ENCODE measurements around the gene SYNE3.

SYNE3 gene, protein sequence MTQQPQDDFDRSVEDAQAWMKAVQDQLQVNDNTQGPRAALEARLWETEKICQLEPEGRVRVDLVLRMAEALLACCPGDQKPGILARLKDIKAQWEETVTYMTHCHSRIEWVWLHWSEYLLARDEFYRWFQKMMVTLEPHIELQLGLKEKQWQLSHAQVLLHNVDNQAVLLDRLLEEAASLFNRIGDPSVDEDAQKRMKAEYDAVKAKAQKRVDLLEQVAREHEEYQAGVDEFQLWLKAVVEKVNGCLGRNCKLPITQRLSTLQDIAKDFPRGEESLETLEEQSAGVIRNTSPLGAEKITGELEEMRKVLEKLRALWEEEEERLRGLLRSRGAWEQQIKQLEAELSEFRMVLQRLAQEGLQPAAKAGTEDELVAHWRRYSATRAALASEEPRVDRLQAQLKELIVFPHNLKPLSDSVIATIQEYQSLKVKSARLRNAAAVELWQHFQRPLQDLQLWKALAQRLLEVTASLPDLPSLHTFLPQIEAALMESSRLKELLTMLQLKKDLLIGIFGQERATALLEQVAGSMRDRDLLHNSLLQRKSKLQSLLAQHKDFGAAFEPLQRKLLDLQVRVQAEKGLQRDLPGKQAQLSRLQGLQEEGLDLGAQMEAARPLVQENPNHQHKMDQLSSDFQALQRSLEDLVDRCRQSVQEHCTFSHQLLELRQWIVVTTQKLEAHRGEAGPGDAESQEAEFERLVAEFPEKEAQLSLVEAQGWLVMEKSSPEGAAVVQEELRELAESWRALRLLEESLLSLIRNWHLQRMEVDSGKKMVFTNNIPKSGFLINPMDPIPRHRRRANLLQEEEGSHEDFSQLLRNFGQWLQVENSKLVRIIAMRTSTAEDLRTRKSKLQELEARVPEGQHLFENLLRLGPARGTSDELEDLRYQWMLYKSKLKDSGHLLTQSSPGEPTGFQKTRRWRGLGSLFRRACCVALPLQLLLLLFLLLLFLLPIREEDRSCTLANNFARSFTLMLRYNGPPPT

DNA sequence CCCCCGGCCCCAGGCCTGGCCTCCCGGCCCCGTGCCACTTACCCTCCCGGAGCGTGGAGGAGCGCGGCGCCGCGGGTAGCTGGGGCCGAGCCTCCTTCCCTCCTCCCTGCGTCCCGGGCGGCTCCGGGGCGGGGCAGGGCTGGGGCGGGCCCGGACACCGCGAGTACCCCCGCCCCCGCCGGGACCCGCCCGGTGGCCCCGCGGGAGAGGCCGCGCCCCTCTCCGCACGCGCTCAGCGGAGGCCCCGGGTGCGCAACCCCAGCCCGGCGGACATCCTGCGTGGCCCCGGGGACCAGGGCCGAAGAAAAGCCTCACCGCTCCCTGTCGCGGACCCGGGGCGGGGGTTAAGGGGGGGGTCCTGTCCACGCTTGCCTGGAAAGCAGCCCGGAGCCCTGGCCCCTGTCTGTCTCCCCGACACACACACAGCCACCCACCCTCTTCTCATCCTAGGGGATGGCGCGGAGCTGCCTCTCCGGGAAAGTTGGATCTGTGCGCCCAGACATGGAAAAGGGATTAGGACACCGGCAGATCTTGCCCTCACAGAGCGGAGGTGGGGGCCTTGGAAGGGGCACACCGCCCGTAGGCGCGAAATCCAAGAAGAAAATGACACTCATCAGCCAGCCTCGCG, at the start of gene SYNE3:
TSS of gene SYNE3 (minus strand) at position 97 of the 628 bp plus-strand sequence. CDS start 40,829 bp downstream, outside the sequence.
- peak in 7 of 56 donors; percentile 21 to 77 (median 53) for DNase-seq

DNA sequence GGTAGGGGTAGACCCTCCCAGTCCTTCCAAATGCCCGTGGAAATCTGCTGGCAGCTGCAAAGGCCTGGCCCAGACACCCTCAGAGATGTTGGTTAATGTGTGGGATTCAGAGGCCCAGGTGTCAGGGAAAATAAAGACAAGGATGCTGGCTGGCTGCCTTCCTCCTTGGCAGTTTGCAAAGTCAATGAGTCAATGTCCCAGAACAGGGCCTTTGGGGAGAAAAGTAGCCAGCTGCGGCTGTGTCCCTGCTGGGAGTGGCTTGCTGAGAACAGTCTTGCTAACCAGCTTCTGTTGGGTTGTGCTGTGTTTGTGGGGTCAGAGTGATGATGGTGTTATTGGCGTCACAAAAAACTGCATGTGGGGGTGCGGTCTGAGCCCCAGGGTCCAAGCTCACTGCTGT, 47.6 kb upstream of the SYNE3 start:
- no peak for DNase-seq

DNA sequence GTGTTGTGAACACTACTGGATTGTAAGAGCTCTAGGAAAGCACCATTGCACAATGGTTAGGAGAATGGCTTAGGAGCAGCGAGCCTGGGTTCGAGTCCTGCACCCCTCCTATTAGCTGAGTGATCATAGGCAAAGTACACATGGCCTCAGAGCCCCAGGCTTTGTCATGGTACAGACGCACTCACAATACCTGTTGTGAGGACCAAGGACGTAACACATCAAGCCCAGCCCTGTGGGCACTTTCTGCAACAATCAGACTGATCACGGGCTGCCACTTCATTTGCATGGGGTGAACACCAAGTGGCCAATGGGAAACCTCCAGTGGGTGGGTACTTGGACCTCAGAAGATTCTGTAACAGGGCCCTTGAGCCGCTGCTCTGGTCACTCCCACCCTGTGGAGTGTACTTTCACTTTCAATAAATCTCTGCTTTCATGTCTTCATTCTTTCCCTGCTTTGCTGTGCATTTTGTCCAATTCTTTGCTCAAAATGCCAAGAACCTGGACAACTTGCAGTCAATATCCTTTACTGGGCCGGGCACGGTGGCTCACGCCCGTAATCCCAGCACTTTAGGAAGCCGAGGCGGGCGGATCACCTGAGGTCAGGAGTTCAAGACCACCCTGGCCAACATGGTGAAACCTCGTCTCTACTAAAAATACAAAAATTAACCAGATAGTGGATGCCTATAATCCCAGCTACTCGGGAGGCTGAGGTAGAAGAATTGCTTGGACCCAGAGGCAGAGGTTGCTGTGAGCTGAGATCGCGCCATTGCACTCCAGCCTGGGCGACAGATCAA, 46.6 kb upstream of the SYNE3 start:
- DNase-seq = no peak

DNA sequence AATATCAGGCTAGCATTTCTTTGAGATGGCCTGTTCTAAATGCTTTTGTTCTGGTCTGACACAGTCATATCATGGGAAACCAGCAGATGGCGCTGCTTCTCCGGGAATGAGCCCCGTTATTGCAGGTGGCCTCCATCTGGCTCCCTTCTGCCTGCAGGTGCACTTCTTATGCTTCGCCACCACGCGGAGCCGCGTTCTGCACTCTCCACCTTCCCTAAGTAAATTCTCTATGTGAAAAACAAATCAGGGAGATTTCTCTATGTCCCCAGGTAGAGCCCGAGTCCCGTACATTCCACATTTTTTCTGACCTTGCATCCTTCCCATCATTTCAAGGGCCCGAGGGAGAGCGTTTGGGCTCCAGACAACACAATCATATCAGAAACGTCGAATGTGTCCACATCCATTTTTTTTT, 44.6 kb upstream of the SYNE3 start:
- peak in 55 of 56 donors; percentile 7 to 96 (median 66) for DNase-seq

DNA sequence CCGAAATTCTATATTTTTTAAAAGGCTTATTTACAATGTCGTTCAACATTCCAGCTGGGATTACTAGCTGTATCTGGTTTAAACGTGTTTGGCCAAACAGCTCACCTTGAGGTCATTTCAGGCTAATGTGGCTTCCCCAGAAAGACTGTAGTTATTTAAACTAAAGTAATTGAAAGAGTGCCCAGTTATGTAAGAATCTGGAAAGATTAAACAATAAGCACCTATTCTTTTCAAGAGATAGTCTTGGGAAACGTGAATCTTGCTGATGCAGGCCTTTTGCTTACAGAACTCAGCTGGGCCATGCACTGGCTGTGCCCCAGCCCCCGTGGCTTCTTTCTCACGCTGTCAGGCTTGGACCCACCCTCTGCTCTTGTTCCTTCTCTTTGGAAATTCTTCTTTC, 42.8 kb upstream of the SYNE3 start:
- DNase-seq = no peak

DNA sequence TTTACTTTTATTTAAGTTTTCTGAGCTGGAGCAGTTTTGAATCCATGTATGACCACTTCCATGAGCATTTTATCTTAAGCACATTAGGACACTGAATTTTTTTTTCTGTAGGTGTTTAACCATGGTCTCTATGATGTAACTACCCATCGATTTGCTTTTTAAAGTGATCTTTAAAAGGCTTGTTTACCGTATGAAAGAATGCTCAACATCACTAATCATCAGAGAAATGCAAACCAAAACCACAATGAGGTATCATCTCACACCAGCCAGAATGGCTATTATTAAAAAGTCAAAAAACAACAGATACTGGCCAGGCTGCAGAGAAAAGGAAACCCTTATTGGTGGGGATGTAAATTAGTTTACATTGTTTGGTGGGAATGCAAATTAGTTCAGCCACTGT, 41.4 kb upstream of the SYNE3 start:
- no peak for DNase-seq

DNA sequence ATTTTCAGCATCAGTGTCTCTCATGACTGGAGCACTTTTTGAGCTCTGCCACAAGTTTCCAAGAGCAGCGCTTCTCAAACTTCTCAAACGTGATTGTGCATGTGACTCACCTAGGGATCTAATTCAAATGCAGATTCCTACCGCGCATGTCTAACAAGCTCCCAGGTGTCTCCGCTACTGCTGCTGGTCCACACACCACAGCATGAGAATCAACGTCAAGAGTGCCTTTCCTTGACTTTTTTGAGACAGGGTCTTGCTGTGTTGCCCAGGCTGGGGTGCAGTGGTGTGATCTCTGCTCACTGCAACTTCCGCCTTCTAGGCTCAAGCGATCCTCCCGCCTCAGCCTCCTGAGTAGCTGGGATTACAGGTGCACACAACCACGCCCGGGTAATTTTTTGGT, 40.8 kb upstream of the SYNE3 start:
- no peak for DNase-seq

DNA sequence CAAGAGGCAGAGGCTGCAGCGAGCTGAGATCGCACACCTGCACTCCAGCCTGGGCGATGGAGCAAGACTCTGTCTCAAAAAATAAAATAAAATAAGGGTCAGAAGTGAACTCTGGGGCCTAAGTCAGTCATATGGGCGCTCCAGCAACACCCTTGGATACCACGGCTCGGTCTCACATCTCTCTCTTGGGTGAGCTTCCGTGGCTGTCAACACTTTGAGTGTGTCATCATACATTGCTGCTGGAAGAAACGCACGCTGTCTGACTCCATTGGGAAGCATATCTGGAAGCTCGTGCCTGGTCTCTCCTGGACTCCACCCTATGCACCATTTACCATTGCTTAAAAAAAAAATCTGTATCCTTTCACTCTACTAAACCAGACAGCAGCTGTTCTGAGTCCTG, 38.6 kb upstream of the SYNE3 start:
- DNase-seq = no peak

DNA sequence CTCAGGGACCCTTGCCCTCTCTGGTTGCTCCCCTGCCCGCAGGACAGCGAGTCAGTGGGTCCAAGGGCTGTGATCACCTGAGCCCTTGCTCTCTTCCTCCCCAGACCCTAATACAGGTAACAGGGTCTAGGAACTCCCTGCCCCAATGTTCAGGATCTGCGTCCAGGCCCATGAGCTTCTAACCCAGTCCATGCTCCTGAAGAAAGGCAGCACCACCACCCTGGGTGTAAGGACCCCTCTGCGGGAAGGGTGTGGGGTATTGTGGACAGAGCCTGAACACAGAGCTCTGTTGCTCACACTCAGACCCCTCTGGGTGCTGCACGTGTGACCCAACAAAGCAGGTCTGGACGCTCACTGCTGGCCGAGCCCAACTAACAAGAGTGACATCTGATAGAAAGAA, 36.7 kb upstream of the SYNE3 start:
- no peak for DNase-seq

DNA sequence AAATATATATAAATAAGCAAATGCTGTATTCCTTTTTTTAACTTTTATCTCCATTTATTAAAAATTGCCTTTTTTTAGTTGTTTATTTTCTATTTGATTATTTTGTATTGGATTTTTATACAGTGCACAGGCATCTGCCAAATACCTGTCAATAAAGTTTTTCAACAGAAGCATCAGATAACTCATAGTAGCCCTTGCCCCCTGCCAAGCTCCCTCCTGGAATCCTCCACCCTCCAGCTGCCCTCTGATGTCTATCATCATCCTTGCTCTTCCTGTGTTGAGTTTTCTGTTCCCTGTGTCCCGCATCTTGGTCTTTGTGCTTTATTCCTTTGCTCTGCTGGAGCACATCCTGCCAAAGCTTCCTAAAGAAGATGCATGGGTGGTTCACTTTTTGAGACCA, 35.0 kb upstream of the SYNE3 start:
- no peak for DNase-seq

DNA sequence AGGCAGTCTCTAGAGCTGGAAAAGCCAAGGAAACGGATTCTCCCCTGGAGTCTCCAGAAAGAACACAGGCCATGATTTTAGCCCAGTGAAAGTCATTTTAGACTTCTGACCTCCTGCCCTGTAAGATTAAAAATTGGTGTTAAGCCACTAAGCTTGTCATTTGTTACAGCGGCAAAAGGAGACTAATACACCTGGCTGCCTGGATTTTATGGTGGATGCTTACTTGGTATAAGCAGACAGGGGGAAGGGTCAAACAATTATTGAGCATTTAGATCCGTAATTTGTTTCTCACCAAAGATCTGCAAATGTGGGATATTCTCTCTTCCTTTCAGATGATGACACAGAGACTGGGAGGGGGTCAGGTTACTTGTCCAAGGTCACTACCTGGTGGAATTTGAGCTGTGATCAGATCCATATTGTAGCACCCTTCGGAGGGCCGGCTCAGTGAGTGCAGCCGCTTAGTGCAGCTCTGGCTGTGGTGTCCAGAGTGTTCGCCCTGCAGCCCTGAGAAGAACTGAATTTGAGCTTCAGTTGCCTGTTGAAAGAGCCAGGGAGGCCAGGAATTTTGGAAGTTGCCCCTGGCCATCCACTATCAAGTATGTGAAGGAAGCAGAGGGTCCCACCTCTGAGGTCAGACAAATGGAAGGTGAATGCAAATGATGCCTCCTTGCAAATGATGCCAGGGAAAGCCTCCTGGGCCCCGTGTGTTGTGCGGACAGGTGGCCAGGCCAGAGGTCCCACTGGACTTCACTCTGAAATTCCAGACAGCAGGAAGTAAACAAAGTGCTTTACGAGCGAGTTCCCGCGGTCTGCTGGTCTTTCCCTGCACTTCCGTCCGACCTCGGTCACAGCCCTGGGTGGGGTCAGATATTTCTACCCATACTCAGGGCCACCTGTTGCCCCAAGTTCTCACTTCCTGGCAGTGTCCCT, 33.5 kb upstream of the SYNE3 start:
- DNase-seq = no peak

DNA sequence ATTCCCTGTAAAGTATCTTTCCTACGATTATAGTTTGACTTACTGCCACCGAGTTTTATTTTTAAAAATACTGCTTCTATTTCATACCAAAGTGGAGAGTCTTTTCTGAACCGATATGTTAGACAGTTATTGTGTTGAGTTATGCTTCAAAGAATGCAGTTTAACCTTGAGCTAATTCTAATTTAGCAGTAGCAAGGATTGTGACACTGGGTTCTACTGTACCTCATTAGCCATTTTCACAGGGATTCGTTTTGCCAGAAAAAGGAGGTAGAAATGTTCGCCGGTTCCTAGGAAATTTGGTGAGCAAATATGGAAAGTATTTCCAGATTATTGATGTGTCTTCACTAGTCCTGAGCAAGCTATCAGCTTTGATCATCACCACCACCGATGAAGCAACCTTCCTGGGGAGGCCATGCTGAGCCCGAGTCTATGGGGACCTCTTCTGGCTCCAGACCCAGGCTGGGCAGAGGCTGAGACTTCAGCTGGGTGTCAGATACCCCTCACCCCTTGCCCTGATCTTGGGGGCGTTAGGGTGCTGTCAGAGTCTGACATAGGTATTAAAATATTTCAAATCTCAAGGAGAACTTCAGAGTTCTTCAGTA, 32.0 kb upstream of the SYNE3 start:
- DNase-seq = no peak

DNA sequence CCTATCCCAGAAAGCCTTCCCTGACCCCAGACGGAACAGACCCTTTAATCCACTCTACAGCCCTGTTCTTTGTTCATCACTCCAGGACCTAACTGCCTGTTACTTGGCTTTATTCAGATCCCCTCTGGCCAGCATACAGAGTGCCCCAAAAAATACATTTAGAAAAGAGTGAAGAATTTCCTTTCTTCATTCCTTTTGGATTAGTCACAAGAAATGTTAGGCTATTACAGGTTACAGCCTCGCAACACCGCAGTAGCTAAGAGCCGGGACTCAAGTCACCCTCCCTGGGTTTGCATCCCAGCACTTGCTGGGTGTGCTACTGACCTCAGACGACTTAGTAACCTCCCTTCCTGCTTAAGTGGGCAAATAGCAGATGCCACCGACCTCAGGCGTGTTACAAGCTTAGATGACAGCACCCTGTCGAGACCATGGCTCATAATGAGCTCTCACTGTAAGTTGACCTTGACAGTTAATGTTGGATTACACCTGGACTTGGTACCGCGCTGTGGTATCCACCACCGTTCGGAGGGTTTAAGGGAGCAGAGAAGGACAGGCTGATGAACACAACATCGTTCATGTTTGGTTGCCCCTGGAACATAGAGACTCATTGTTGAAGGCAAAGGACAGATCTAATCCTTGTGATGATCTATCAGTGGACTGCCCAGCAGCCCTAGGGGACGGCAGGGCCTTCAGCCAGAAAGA, 31.3 kb upstream of the SYNE3 start:
- no peak for DNase-seq

DNA sequence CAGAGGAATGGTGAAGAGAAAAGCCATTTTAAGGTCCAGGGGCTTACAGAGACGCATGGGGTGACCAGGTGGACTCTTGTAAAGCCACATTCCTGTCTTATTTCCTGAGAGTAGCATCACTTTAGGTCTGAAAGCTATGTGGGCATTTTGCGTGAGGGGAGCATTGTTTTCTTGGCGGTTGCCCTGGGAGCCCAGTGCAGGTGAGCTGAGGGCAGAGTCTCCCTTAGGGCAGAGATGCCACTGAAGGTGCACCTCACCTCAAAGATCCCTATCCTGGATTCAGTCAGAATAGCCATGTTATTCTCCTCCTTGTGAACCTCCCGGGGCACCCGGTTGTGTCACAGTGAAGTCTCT, 30.8 kb upstream of the SYNE3 start:
- DNase-seq = no peak

DNA sequence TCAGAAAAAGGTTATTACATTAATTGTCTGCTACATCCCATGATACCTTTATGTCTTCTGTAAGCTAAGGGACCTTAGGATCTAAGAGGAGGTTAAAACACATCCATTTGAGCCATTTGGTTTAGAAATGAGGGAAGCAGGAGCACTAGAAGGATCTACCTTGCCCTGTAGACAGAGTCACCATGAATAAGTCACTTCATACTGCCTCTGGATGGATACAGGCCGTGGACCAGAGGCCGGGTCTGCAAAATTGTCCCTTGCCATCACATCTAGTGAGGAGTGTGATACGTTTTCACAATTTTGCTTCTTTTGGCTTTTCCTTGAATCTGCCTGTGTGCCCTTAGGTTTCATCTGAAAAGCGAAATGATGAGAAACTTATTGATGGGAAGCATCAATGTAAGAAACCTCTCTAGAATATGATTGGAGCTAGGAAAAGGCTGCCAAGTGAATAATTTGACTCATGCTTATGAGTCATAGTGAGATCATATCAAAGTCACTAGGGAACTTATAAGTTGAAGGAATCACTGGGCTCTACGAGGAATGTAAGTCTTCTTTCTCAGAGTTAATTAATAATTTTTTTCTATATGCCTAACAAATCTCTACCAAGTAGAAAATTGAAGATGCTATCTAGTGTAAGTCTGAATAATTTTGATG, 29.2 kb upstream of the SYNE3 start:
- no peak for DNase-seq

DNA sequence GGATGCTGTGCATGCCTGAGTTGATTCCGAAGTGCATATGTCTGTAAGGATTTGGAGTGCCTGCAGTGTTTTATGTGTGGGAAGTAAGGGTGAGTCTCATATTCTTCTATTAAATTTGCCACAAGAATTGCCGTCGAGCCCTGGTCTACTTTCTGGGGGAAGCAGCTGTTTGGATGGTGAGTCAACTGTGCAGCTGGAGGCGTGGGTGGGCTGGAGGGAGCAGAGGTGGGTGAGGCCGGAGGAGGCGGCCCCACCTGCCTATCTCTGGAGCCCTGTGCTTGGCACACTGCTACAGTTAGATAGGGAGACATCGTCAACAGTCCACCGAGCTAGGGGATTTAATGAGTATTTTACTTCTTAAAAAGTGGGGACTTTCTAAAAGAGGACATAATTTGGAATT, 28.1 kb upstream of the SYNE3 start:
- DNase-seq = no peak

DNA sequence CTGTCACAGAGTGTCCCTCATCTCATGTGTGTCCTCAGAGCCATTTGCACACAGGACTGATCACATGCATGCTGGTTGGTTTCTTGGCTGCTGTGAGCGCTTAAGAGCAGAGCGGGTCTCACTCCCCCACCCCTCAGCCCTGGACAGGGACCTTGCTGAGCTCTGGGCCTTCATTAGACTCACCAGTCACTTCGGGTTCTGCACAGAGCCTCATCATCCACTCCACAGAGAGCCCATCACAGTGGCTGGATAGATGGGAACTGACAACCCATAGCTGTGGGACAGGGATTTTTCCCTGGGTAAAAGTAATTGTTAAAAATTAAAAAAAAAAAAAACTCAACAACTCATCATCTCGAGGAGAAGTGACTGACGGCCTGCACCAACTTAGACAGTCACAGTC, 26.6 kb upstream of the SYNE3 start:
- no peak for DNase-seq
